Breast epithelium (tissue), 3 donors: ENCODE data around the gene GPATCH1.

Source experiments
- CTCF ChIP-seq, 3 donors: fragments of 450-650 bp; IDR thresholded peaks; one replicate each; pipeline ENCODE4 v1.5.1; 2016 to 2017; ENCODE audit warnings: antibody characterized with exemption in 3 of 3, mild to moderate bottlenecking in 3 of 3, moderate library complexity in 3 of 3
- POLR2A ChIP-seq: fragments of 450-650 bp; IDR thresholded peaks from one replicate; pipeline ENCODE4 v1.6.1; 2016; ENCODE audit warnings: antibody characterized with exemption, mild to moderate bottlenecking, moderate library complexity

DNA sequence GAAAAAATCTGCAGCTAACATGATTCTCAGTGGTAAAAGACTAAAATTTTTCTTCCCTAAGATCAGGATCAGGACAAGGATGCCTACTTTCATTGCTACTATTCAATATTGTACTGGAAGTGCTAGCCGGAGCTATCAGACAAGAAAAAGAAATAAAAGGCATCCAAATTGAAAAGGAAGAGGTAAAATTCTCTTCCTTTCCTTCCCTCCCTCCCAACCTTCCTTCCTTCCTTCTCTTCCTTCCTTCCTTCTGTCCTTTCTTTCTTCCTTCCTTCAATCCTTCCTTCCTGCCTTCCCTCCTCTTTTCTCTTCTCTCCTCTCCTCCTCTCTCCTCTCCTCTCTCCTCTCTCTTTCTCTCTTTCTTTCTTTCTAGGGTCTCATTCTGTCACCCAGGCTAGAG is 86.5 kb downstream of the GPATCH1 start:
- TF ChIP-seq POLR2A (no peak), CTCF (IDR thresholded peaks at IDR 0.05) (no peak)
